ENCODE measurements around the gene IARS2.
"Not testable (repeated sequence)": the region's sequence is repeated elsewhere in the genome, so short reads cannot be mapped to it uniquely, and the experiment has no call there.

IARS2 gene

GRCh38 chr1:220113136-220113695 is 19.3 kb downstream of the IARS2 start:
- peak; percentile 5 for DNase-seq

- no peak for DNase-seq
Observed at GRCh38 chr1:220119043-220119512, 25.1 kb downstream of the IARS2 start.

- no peak for DNase-seq
Observed at GRCh38 chr1:220121791-220122530, 28.0 kb downstream of the IARS2 start.

- DNase-seq, result no peak
Observed at GRCh38 chr1:220123066-220123465, 29.1 kb downstream of the IARS2 start.

GRCh38 chr1:220123889-220124288 is 30.0 kb downstream of the IARS2 start:
- DNase-seq, result peak; percentile 24

- no peak for DNase-seq
Observed at GRCh38 chr1:220124542-220124941, 30.6 kb downstream of the IARS2 start.

GRCh38 chr1:220127076-220127475 is 33.1 kb downstream of the IARS2 start:
- no peak for DNase-seq

GRCh38 chr1:220129479-220130210 is 35.7 kb downstream of the IARS2 start:
- DNase-seq, result no peak

GRCh38 chr1:220135755-220136154 is 41.8 kb downstream of the IARS2 start:
- no peak for DNase-seq

- DNase-seq, result no peak
Observed at GRCh38 chr1:220137019-220137786, 43.3 kb downstream of the IARS2 start.

- DNase-seq, result no peak
Observed at GRCh38 chr1:220139966-220140365, 46.0 kb downstream of the IARS2 start.

- DNase-seq, result no peak
Observed at GRCh38 chr1:220144051-220144450, 50.1 kb downstream of the IARS2 start.

GRCh38 chr1:220149742-220150141 is 55.8 kb downstream of the IARS2 start:
- DNase-seq, result no peak

GRCh38 chr1:220151454-220151853 is 57.5 kb downstream of the IARS2 start:
- no peak for DNase-seq

GRCh38 chr1:220153147-220153546 is 59.2 kb downstream of the IARS2 start:
- DNase-seq, result no peak

GRCh38 chr1:220156620-220157146 is 62.8 kb downstream of the IARS2 start:
- no peak for DNase-seq

GRCh38 chr1:220157738-220158137 is 63.8 kb downstream of the IARS2 start:
- no peak for DNase-seq

GRCh38 chr1:220158530-220158929 is 64.6 kb downstream of the IARS2 start:
- not testable (repeated sequence) for DNase-seq

- no peak for DNase-seq
Observed at GRCh38 chr1:220159041-220159440, 65.1 kb downstream of the IARS2 start.

GRCh38 chr1:220160027-220160426 is 66.1 kb downstream of the IARS2 start:
- DNase-seq, result no peak

GRCh38 chr1:220164116-220164515 is 70.2 kb downstream of the IARS2 start:
- no peak for DNase-seq

GRCh38 chr1:220164517-220164916 is 70.6 kb downstream of the IARS2 start:
- DNase-seq, result no peak

GRCh38 chr1:220166853-220167252 is 72.9 kb downstream of the IARS2 start:
- no peak for DNase-seq
